Mucosa of rectum (tissue), 2 donors: ENCODE measurements around the gene KCTD16.

Experiments
- H3K27ac ChIP-seq, 2 donors: one replicate each; pipeline ENCODE4 v1.7.0; 2013; ENCODE audit warnings: inconsistent platforms in 2 of 2, low read depth in 2 of 2, low read length in 2 of 2
- H3K27me3 ChIP-seq, 2 donors: one replicate each; pipeline ENCODE4 v1.7.0; 2013; ENCODE audit warnings: low read length in 2 of 2; ENCODE audit not compliant: control insufficient read depth in 2 of 2, insufficient read depth in 2 of 2
- H3K36me3 ChIP-seq, 2 donors: one replicate each; pipeline ENCODE4 v1.7.0; 2013; ENCODE audit warnings: low read length in 2 of 2; ENCODE audit not compliant: control insufficient read depth in 2 of 2, insufficient read depth in 2 of 2
- H3K4me1 ChIP-seq, 2 donors: one replicate each; pipeline ENCODE4 v1.7.0; 2013; ENCODE audit warnings: low read length in 2 of 2, mild to moderate bottlenecking in 1 of 2; ENCODE audit not compliant: control insufficient read depth in 2 of 2, insufficient read depth in 2 of 2
- H3K4me3 ChIP-seq, 2 donors: one replicate each; pipeline ENCODE4 v1.7.0; 2013; ENCODE audit warnings: low read length in 2 of 2
- H3K9ac ChIP-seq, 2 donors: one replicate each; pipeline ENCODE4 v1.7.0; 2013; ENCODE audit warnings: low read length in 2 of 2, low read depth in 1 of 2, mild to moderate bottlenecking in 1 of 2
- H3K9me3 ChIP-seq, 2 donors: one replicate each; pipeline ENCODE4 v1.7.0; 2013; ENCODE audit warnings: low read length in 2 of 2; ENCODE audit not compliant: control insufficient read depth in 2 of 2
- donor health status: healthy.
- donor health status: Normal muscosa, but diverticular disease.

Gene KCTD16

GRCh38 chr5:144405991-144406390 lies 235.3 kb downstream of the KCTD16 start:
- H3K4me1 ChIP-seq: no peaks in the 10 kb centered on the region
- no peak overlapping the region for H3K4me3 ChIP-seq
- no peaks in the 10 kb centered on the region for H3K36me3 ChIP-seq
- H3K27me3 ChIP-seq: no peaks in the 10 kb centered on the region
- H3K9me3 ChIP-seq: no peaks in the 10 kb centered on the region
- H3K27ac ChIP-seq: no peak overlapping the region
- no peak overlapping the region for H3K9ac ChIP-seq

DNA sequence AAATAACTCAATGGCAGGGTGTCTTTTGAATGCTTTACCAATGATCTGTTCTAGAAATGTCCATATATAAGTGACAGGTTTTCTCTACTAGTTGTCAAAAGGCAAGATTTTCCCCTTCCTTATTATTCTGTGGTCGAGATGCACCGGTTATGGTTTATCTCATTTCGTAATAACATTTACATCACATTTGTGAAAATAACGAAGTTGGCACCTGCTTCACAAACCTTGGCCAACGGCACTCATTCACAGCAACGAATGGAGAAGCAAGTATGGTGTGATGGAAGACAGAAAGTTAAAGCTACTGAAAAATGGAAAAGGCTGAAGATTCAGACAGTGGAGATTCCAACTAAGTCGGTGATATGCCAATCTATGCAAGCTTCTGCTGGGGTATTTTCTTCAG lies 235.8 kb downstream of the KCTD16 start:
- Histone ChIP-seq H3K36me3 (no peaks in the 10 kb centered on the region), H3K27me3 (no peaks in the 10 kb centered on the region), H3K9me3 (no peaks in the 10 kb centered on the region), H3K27ac (no peak overlapping the region), H3K9ac (no peak overlapping the region), H3K4me1 (no peaks in the 10 kb centered on the region), H3K4me3 (no peak overlapping the region)

- no peak overlapping the region for H3K27ac ChIP-seq
- no peaks in the 10 kb centered on the region for H3K27me3 ChIP-seq
- H3K36me3 ChIP-seq: no peaks in the 10 kb centered on the region
- H3K9me3 ChIP-seq: no peaks in the 10 kb centered on the region
- H3K4me1 ChIP-seq: no peaks in the 10 kb centered on the region
- no peak overlapping the region for H3K9ac ChIP-seq
- no peak overlapping the region for H3K4me3 ChIP-seq
Measured at GRCh38 chr5:144414202-144415029, 243.7 kb downstream of the KCTD16 start.

DNA sequence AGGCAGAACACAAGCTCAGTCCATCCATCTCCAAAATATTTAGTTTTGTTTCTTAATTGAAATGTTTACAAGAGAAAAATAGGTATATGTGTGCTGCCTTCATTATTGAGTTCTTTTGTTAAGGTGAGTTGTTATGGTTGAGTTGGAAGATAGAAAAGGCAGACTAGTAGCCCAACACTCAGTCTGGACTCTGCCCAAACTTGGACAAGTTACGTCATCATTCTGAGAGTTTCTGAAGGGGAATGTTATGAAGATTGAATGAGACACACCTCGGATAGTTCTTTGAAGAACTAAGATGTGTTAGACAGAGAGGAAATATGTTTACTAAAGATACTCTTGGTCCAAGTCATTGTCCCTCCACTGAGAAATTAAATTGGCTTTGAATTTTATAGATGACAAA lies 245.5 kb downstream of the KCTD16 start:
- Histone ChIP-seq H3K27ac (no peak overlapping the region), H3K9ac (no peak overlapping the region), H3K4me3 (no peak overlapping the region), H3K27me3 (no peaks in the 10 kb centered on the region), H3K36me3 (no peaks in the 10 kb centered on the region), H3K4me1 (no peaks in the 10 kb centered on the region), H3K9me3 (no peaks in the 10 kb centered on the region)

DNA sequence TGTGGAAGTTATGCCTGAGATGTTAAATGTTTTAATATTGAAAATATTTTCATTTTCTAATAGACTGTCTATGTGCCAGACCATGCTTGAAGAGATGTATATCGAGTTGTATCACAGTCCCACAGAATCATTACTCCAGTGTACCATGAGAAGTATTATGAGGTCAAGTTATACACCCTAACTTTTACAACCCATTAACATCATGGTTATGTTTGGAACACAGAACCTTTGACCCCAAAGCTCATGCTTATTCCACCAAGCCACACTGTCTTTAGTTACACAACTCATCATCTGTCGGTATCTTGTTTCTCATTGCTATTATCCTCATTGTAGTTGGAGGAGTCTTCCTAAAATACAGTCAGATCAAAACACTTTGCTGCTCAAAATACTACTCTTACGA lies 248.0 kb downstream of the KCTD16 start:
- Histone ChIP-seq H3K27ac (no peak overlapping the region), H3K36me3 (no peaks in the 10 kb centered on the region), H3K4me1 (no peaks in the 10 kb centered on the region), H3K9me3 (no peaks in the 10 kb centered on the region), H3K9ac (no peak overlapping the region), H3K4me3 (no peak overlapping the region), H3K27me3 (no peaks in the 10 kb centered on the region)

DNA sequence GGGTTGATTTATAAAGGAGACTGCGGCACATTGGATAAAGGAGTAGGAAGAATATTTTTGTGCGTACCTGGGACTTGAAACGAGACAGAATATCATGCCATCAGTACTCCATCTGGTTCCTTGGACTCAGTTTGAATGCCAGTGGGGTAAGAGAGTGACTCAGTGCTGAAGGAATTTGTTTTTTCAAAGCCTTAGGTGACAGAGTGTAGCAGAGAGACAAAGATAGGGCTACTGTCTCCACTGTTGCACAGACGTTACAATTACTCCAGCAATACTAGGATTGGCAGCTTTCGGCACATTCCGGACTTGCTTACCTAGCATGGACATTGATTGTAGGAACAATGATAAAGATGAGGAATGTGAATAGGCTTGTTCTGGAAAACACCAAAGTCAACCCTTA lies 250.7 kb downstream of the KCTD16 start:
- no peak overlapping the region for H3K27ac ChIP-seq
- H3K27me3 ChIP-seq: no peaks in the 10 kb centered on the region

DNA sequence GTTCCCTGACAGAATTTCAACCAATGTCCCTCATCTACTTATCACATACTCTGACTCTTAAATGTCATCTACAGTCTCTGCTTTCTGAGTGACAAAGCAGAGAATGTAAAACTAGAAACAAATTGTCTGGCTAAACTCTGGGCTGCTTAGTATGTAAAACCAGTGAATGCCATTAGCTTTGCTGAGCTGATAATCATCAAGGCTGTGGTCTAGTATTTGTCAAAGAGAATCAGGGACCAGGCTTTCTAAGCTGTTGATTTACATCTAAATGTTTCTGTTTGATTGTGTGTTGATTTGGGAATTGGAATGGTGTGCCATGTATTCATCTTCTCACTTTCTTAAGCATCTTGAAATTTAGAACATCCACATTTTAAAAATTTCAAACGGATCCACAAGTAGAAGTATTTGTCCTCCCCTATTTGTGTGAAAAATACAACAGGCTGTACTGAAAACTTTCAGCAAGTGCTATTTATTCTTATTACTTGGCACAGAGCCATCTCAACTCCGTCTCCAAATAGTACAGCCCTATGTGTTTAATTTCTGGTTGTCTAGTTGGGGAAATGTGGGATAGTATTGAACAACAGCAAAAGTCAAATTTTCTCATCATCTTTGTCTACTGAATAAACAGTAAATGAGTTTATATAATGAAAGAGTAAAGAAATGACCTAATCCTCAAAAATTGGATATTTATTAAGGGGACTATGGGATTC lies 251.5 kb downstream of the KCTD16 start:
- Histone ChIP-seq H3K4me1 (no peaks in the 10 kb centered on the region), H3K27ac (no peak overlapping the region)

More for the DNA sequence above, 250.7 kb downstream of the KCTD16 start:
- H3K9me3 ChIP-seq: no peaks in the 10 kb centered on the region
- H3K9ac ChIP-seq: no peak overlapping the region
- H3K4me1 ChIP-seq: no peaks in the 10 kb centered on the region
- no peak overlapping the region for H3K4me3 ChIP-seq
- no peaks in the 10 kb centered on the region for H3K36me3 ChIP-seq

DNA sequence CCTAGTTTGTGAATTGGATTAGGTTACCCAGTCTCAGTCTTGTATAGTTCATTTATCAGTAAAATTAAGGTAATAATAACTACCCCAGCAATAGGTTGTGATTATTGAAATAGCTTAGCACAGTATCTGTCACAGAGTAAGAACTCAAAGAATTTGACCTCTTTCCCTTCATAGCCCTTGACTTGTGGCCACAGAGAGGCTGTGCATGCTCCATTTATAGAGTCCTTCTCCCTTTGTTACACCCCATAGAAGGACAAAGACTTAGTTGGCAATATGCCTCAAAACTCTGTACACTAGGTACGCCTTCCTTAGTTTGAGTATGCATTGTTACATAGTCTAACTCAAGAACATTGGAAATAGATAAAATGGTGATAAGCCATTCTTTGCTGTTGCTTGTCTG lies 257.2 kb downstream of the KCTD16 start:
- Histone ChIP-seq H3K36me3 (no peaks in the 10 kb centered on the region), H3K4me3 (no peak overlapping the region), H3K9me3 (no peaks in the 10 kb centered on the region), H3K27ac (no peak overlapping the region), H3K27me3 (no peaks in the 10 kb centered on the region), H3K9ac (no peak overlapping the region), H3K4me1 (no peaks in the 10 kb centered on the region)

More for the DNA sequence above, 251.5 kb downstream of the KCTD16 start:
- Histone ChIP-seq H3K9me3 (no peaks in the 10 kb centered on the region), H3K4me3 (no peak overlapping the region), H3K27me3 (no peaks in the 10 kb centered on the region), H3K36me3 (no peaks in the 10 kb centered on the region), H3K9ac (no peak overlapping the region)

DNA sequence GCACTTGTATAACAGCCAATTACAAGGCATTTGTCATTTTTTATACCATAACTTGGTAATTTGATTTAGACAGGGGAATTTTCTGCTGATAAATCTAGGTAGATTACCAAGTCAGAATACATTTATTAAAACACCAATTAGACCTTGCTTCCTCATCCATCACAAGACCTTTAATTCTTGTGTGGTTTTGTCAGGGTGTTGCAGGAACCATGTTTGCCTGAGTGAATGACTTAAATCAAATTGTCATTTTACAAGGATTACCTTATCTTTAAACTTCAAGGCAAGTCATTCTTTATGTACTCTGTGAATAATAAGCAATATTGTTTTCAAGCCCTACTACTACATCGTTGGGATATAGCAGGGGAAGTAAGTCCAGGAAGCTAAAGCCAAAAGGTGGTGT lies 257.7 kb downstream of the KCTD16 start:
- no peaks in the 10 kb centered on the region for H3K36me3 ChIP-seq
- H3K9ac ChIP-seq: no peak overlapping the region
- H3K27ac ChIP-seq: no peak overlapping the region
- no peaks in the 10 kb centered on the region for H3K4me1 ChIP-seq
- no peaks in the 10 kb centered on the region for H3K9me3 ChIP-seq
- H3K4me3 ChIP-seq: no peak overlapping the region
- H3K27me3 ChIP-seq: no peaks in the 10 kb centered on the region

DNA sequence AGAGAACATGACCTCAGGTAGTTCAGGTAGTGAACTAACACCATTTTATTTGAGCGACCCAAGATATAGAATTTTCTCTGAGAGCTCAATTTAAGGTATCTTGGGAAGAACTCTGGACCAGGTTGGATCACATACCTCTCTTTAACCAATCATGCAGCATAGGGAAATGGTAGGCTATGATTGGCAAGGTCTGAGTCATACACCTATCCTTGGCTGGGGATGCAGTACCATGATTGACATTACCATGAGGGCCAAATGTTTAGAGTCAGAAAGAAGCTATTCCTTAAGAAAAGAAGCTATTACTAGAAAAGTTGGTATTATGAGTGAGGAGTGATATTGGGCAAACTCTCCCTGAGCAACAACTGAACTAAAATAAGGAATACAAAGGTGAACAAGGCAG lies 258.7 kb downstream of the KCTD16 start:
- Histone ChIP-seq H3K36me3 (no peaks in the 10 kb centered on the region), H3K4me3 (no peak overlapping the region), H3K4me1 (no peaks in the 10 kb centered on the region), H3K9me3 (no peaks in the 10 kb centered on the region), H3K27me3 (no peaks in the 10 kb centered on the region), H3K9ac (no peak overlapping the region), H3K27ac (no peak overlapping the region)
